H1 (cell line): ENCODE results near the gene HMGCS2.

Experiments used
- CHD2 ChIP-seq: IDR thresholded peaks from 2 replicates; pipeline ENCODE4 v1.6.1; 2012; ENCODE audit warnings: low read length, improper control_type of control experiment
- CHD7 ChIP-seq: fragments of 300-600 bp; sonication (generic); IDR thresholded peaks from 2 replicates; pipeline ENCODE4 v1.7.1; 2012; ENCODE audit warnings: low read length, moderate library complexity, mild to moderate bottlenecking, inconsistent platforms; ENCODE audit not compliant: insufficient replicate concordance
- CTCF ChIP-seq, 3 experiments: IDR thresholded peaks; 1 replicate in 2 of 3; 2 replicates in 1 of 3; pipeline versions ENCODE4 v1.5.1 to v1.6.1; 2011; ENCODE audit warnings: low read length in 3 of 3, mild to moderate bottlenecking in 3 of 3, inconsistent platforms in 2 of 3, low read depth in 1 of 3, moderate library complexity in 1 of 3; ENCODE audit not compliant: insufficient read depth in 1 of 3; ENCODE audit errors: control extremely low read depth in 1 of 3
- E2F6 ChIP-seq: IDR thresholded peaks from 2 replicates; pipeline ENCODE4 v1.6.1; 2012; ENCODE audit warnings: inconsistent platforms
- EZH2 ChIP-seq: fragments of 200-600 bp; sonication (generic); IDR thresholded peaks from 2 replicates; pipeline ENCODE4 v1.7.1; 2012; ENCODE audit warnings: low read depth, mild to moderate bottlenecking, moderate library complexity, low read length, inconsistent platforms; ENCODE audit not compliant: severe bottlenecking
- RAD21 ChIP-seq, 2 experiments: IDR thresholded peaks in 1 of 2; conservative IDR thresholded peaks in 1 of 2; 2 replicates each; pipeline ENCODE4 v1.6.1; 2011; ENCODE audit warnings: low read depth in 2 of 2, low read length in 2 of 2, improper control_type of control experiment in 1 of 2, inconsistent platforms in 1 of 2, mild to moderate bottlenecking in 1 of 2, moderate library complexity in 1 of 2
- SRF ChIP-seq: IDR thresholded peaks from 2 replicates; pipeline ENCODE4 v1.6.1; 2011; ENCODE audit warnings: mild to moderate bottlenecking, low read depth, low read length, moderate library complexity
- ZNF274 ChIP-seq: IDR thresholded peaks from 2 replicates; pipeline ENCODE4 v1.7.0; 2012; ENCODE audit warnings: low read length, borderline replicate concordance; ENCODE audit errors: extremely low read depth

GRCh38 chr1:119794876-119795240, 26.2 kb upstream of the HMGCS2 start:
- TF ChIP-seq E2F6 (no peak), CHD7 (no peak), CHD2 (no peak), CTCF (IDR thresholded peaks at IDR 0.05; ENCODE audit: control extremely low read depth in 1 of 3, insufficient read depth in 1 of 3, low read depth in 1 of 3, low read length in 3 of 3) (no peak), SRF (no peak), ZNF274 (no peak), EZH2 (no peak), RAD21 (IDR thresholded peaks at IDR 0.05 in 1 of 2, conservative IDR thresholded peaks at IDR 0.05 in 1 of 2; ENCODE audit: low read depth in 2 of 2, low read length in 2 of 2) (no peak)
